Superior temporal gyrus (tissue), 1 donor: ENCODE measurements around the gene MSMB.
"Not testable (repeated sequence)": the region's sequence is repeated elsewhere in the genome, so short reads cannot be mapped to it uniquely, and the experiment has no call there.

ENCODE experiments used
- DNase-seq: peaks from one replicate; pipeline ENCODE4 v3.0.0-alpha.2; 2016; ENCODE audit errors: extremely low spot score

Gene MSMB

GRCh38 chr10:46046261-46046660, at the start of gene MSMB:
MSMB (minus strand) TSS chr10:46046269; CDS start chr10:46046237, 32 bp downstream.
- DNase-seq: no peak

GRCh38 chr10:46094931-46095750, 49.1 kb upstream of the MSMB start:
- DNase-seq: no peak

- DNase-seq: no peak
These were observed 48.1 kb upstream of the MSMB start for GRCh38 chr10:46094197-46094500.

GRCh38 chr10:46093316-46094196, 47.5 kb upstream of the MSMB start:
- not testable (repeated sequence) for DNase-seq

- DNase-seq: no peak
These were observed 46.5 kb upstream of the MSMB start for GRCh38 chr10:46092524-46093081.

GRCh38 chr10:46091828-46092523, 45.9 kb upstream of the MSMB start:
- DNase-seq: no peak

GRCh38 chr10:46091080-46091827, 45.2 kb upstream of the MSMB start:
- DNase-seq: no peak

GRCh38 chr10:46090258-46090812, 44.3 kb upstream of the MSMB start:
- DNase-seq: no peak

GRCh38 chr10:46087381-46087780, 41.3 kb upstream of the MSMB start:
- DNase-seq: not testable (repeated sequence)

- peak; percentile 31 for DNase-seq
These were observed 38.5 kb upstream of the MSMB start for GRCh38 chr10:46084321-46085165.

GRCh38 chr10:46080886-46081285, 34.8 kb upstream of the MSMB start:
- no peak for DNase-seq

- no peak for DNase-seq
These were observed 33.9 kb upstream of the MSMB start for GRCh38 chr10:46079831-46080585.

GRCh38 chr10:46077731-46078413, 31.8 kb upstream of the MSMB start:
- no peak for DNase-seq

- no peak for DNase-seq
These were observed 31.1 kb upstream of the MSMB start for GRCh38 chr10:46077141-46077554.

GRCh38 chr10:46075869-46076268, 29.8 kb upstream of the MSMB start:
- no peak for DNase-seq

GRCh38 chr10:46074196-46074946, 28.3 kb upstream of the MSMB start:
- DNase-seq: no peak

- DNase-seq: no peak
These were observed 27.5 kb upstream of the MSMB start for GRCh38 chr10:46073564-46073963.

- DNase-seq: no peak
These were observed 24.7 kb upstream of the MSMB start for GRCh38 chr10:46070749-46071148.
